Upper lobe of left lung (tissue), 6 donors: Measurements from ENCODE around the gene SLC25A38. TPM values are rescaled to one million over a fixed set of nuclear protein-coding genes. Genes with fewer than 3 reads are reported as not detected.
A peak's percentile ranks its signal among the peaks of the same experiment; 100 is the strongest.

Experiments
- ATAC-seq, 2 donors: fragments of 200-7000 bp; cut with Tn5 transposase; one replicate each; pipeline ENCODE4 v1.9.1; 2022; ENCODE audit warnings: mild to moderate bottlenecking in 2 of 2, moderate library complexity in 2 of 2; ENCODE audit not compliant: low FRiP score in 2 of 2
- DNase-seq, 2 donors: peaks; one replicate each; pipeline ENCODE4 v3.0.0-alpha.2; 2019 to 2020
- H3K27ac ChIP-seq, 4 donors: fragments of 200-600 bp; sonication (generic); one replicate each; pipeline ENCODE4 v1.5.1; 2016 to 2019
- H3K27me3 ChIP-seq, 4 donors: fragments of 200-600 bp; sonication (generic); one replicate each; pipeline ENCODE4 v1.5.1; 2017 to 2019
- H3K36me3 ChIP-seq, 4 donors: fragments of 200-600 bp; sonication (generic); one replicate each; pipeline ENCODE4 v1.5.1; 2016 to 2019
- H3K4me1 ChIP-seq, 4 donors: fragments of 200-600 bp; sonication (generic); one replicate each; pipeline ENCODE4 v1.5.1; 2018 to 2019
- H3K4me3 ChIP-seq, 4 donors: fragments of 200-600 bp; sonication (generic); one replicate each; pipeline ENCODE4 v1.5.1; 2017 to 2019; ENCODE audit warnings: mild to moderate bottlenecking in 2 of 4, moderate library complexity in 1 of 4
- H3K9me3 ChIP-seq, 4 donors: fragments of 200-600 bp; sonication (generic); one replicate each; pipeline ENCODE4 v1.5.1; 2018 to 2019
- EP300 ChIP-seq, 4 donors: sonication (generic); formaldehyde crosslinking; IDR thresholded peaks; one replicate each; pipeline ENCODE4 v1.5.1; 2017; ENCODE audit warnings: antibody characterized with exemption in 4 of 4, control low read depth in 2 of 4
- POLR2A ChIP-seq, 4 donors: fragments of 450-650 bp; IDR thresholded peaks; one replicate each; pipeline ENCODE4 v1.5.1; 2016 to 2017; ENCODE audit warnings: antibody characterized with exemption in 4 of 4, mild to moderate bottlenecking in 2 of 4
- POLR2AphosphoS5 ChIP-seq, 2 donors: sonication (generic); formaldehyde crosslinking; IDR thresholded peaks; one replicate each; pipeline ENCODE4 v1.5.1; 2017; ENCODE audit warnings: antibody characterized with exemption in 2 of 2
- WGBS, 2 donors: methylation state at CpG; one replicate each; pipeline ENCODE4 v1.1.5; 2017 to 2018; 5-methylcytosine and 5-hydroxymethylcytosine counted together
- total RNA-seq, 6 donors: library from RNA; depleted of rRNA in 4 of 6; stranded (reverse); fragments of >200 nt in 4 of 6; gene quantifications; one replicate each; pipeline versions ENCODE4 v1.1.0 to v1.2.1, GENCODE V29; 2016 to 2021
- TF ChIP-seq, protein P1 (sequence below), 6 experiments: fragments of 450-650 bp in 4 of 6; fragments of 200-600 bp in 2 of 6; sonication (generic) in 2 of 6; IDR thresholded peaks; one replicate each; pipeline ENCODE4 v1.5.1; 2016 to 2019; ENCODE audit warnings: antibody characterized with exemption in 6 of 6
- donor health status: DM: no; HTN: no; CAD: no; lungs with moderate emphysema.
- donor health status: DM: no; HTN: yes; CAD: no; lungs with severe emphysema.

SLC25A38 gene
- total RNA-seq, 6 donors from 2014 or later: 17.5 to 36.5 (median 30.2) TPM

- H3K4me3 ChIP-seq: no peak overlapping the region
- ATAC-seq: no peak
- H3K27me3 ChIP-seq: no peaks in the 10 kb centered on the region
- peak overlapping the region in 1 of 4 donors; percentile 18 for H3K27ac ChIP-seq
- TF ChIP-seq, protein P1, sequence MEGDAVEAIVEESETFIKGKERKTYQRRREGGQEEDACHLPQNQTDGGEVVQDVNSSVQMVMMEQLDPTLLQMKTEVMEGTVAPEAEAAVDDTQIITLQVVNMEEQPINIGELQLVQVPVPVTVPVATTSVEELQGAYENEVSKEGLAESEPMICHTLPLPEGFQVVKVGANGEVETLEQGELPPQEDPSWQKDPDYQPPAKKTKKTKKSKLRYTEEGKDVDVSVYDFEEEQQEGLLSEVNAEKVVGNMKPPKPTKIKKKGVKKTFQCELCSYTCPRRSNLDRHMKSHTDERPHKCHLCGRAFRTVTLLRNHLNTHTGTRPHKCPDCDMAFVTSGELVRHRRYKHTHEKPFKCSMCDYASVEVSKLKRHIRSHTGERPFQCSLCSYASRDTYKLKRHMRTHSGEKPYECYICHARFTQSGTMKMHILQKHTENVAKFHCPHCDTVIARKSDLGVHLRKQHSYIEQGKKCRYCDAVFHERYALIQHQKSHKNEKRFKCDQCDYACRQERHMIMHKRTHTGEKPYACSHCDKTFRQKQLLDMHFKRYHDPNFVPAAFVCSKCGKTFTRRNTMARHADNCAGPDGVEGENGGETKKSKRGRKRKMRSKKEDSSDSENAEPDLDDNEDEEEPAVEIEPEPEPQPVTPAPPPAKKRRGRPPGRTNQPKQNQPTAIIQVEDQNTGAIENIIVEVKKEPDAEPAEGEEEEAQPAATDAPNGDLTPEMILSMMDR (IDR thresholded peaks at IDR 0.05): no peak
- no peak for TF ChIP-seq EP300 (IDR thresholded peaks at IDR 0.05)
- no peak for TF ChIP-seq POLR2A (IDR thresholded peaks at IDR 0.05)
- TF ChIP-seq POLR2AphosphoS5 (IDR thresholded peaks at IDR 0.05): no peak
- no peak for DNase-seq
- no peaks in the 10 kb centered on the region for H3K9me3 ChIP-seq
- H3K4me1 ChIP-seq: peaks cover 0 to 2% (median 0%) of the 10 kb centered on the region in 4 donors
- no peaks in the 10 kb centered on the region for H3K36me3 ChIP-seq
- WGBS, 2 donors: 50 to 58% methylated on average over 4 of the region's 4 CpGs
Measured at GRCh38 chr3:39438880-39439279, 55.7 kb downstream of the SLC25A38 start.

- Histone ChIP-seq H3K4me3 (no peak overlapping the region), H3K9me3 (no peaks in the 10 kb centered on the region), H3K27me3 (no peaks in the 10 kb centered on the region), H3K27ac (no peak overlapping the region), H3K4me1 (no peaks in the 10 kb centered on the region), H3K36me3 (no peaks in the 10 kb centered on the region)
- DNase-seq (no peak), ATAC-seq (no peak)
- 84 to 86% methylated on average over 8 of the region's 8 CpGs for WGBS, 2 donors
- TF ChIP-seq, protein P1 (IDR thresholded peaks at IDR 0.05): no peak
- no peak for TF ChIP-seq EP300 (IDR thresholded peaks at IDR 0.05)
- no peak for TF ChIP-seq POLR2A (IDR thresholded peaks at IDR 0.05)
- TF ChIP-seq POLR2AphosphoS5 (IDR thresholded peaks at IDR 0.05): no peak
Measured at GRCh38 chr3:39440316-39440715, 57.1 kb downstream of the SLC25A38 start.

DNA sequence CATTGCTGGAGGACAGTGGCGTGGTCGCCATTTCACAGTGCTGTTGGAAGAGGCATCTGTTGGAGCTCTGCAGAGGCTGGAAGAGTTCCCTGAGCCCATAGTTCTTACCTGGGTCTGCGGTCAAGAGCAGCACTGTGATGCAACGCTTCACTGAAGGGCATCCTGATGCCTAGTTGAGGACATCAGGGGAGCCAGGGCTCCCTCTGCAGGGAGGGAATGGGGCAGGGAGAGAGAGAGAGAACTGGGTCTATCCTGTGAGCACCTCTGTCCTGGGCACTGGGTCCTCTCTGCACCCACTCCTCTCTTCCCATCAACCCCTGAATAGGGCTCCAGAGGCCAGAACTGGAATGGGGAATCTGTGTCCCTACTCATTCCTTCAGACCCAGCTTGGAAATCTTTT is 60.4 kb downstream of the SLC25A38 start:
- ATAC-seq (peak in 1 of 2 donors; percentile 57), DNase-seq (no peak)
- Histone ChIP-seq H3K9me3 (no peaks in the 10 kb centered on the region), H3K4me3 (no peak overlapping the region), H3K36me3 (no peaks in the 10 kb centered on the region), H3K27me3 (no peaks in the 10 kb centered on the region), H3K27ac (no peak overlapping the region), H3K4me1 (peaks cover 0 to 7% (median 5%) of the 10 kb centered on the region in 4 donors)
- 77 to 88% methylated on average over 4 of the region's 4 CpGs for WGBS, 2 donors
- TF ChIP-seq POLR2AphosphoS5 (IDR thresholded peaks at IDR 0.05) (no peak), POLR2A (IDR thresholded peaks at IDR 0.05) (no peak), EP300 (IDR thresholded peaks at IDR 0.05) (no peak)
- TF ChIP-seq, protein P1 (IDR thresholded peaks at IDR 0.05): no peak

DNA sequence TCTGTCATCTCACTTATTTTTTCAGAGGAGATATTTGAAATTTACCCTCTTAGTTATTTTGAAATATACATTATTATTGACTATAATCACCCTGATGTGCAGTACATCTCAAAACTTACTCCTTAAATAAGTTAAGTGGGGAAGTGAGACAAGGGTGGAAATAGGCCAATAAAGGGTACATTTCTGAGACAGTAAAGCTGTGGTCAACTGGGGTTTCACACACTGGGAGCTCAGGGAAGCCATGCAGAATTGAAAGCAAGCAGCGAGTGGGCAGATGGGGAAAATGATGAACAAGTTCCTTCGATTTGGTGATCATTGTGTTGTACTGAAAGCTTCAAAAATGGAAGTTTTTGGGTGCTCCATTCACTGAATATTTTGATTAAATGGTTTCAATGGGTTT is 62.8 kb downstream of the SLC25A38 start:
- Histone ChIP-seq H3K36me3 (no peaks in the 10 kb centered on the region), H3K4me1 (peaks cover 0 to 7% (median 5%) of the 10 kb centered on the region in 4 donors), H3K4me3 (no peak overlapping the region), H3K27me3 (no peaks in the 10 kb centered on the region), H3K27ac (no peak overlapping the region), H3K9me3 (no peaks in the 10 kb centered on the region)
- no peak for ATAC-seq
- no peak for TF ChIP-seq EP300 (IDR thresholded peaks at IDR 0.05)
- TF ChIP-seq POLR2AphosphoS5 (IDR thresholded peaks at IDR 0.05): no peak
- TF ChIP-seq, protein P1 (IDR thresholded peaks at IDR 0.05): no peak
- no peak for DNase-seq
- WGBS, 2 donors: 67 to 71% methylated on average over 2 of the region's 2 CpGs

- ATAC-seq (no peak), DNase-seq (no peak)
- WGBS, 2 donors: 91 to 94% methylated on average over 2 of the region's 2 CpGs
- Histone ChIP-seq H3K27me3 (no peaks in the 10 kb centered on the region), H3K36me3 (no peaks in the 10 kb centered on the region), H3K4me3 (no peak overlapping the region), H3K9me3 (no peaks in the 10 kb centered on the region), H3K27ac (no peak overlapping the region), H3K4me1 (peaks cover 0 to 7% (median 5%) of the 10 kb centered on the region in 4 donors)
- TF ChIP-seq POLR2A (IDR thresholded peaks at IDR 0.05) (no peak), POLR2AphosphoS5 (IDR thresholded peaks at IDR 0.05) (no peak), EP300 (IDR thresholded peaks at IDR 0.05) (no peak)
- TF ChIP-seq, protein P1 (IDR thresholded peaks at IDR 0.05): no peak
Measured at GRCh38 chr3:39446444-39446843, 63.3 kb downstream of the SLC25A38 start.
